Activated CD4-positive, alpha-beta T cell treated with anti-CD3 and anti-CD28 coated beads, Interleukin-10, Interleukin-2, amounts not matched to agents 100 ng/mL and 50 ng/mL, durations not matched to agents 16 hours and 8 hours (primary cell): Measurements from ENCODE around the gene MAGEB1.

ENCODE experiments used
- DNase-seq: peaks from one replicate; pipeline ENCODE4 v3.0.0-alpha.2; 2020

The MAGEB1 gene

GRCh38 chrX:30301208-30301607, 54.3 kb downstream of the MAGEB1 start:
- DNase-seq: no peak
